GM12864 (cell line): ENCODE results near the gene MITF.
"Not testable (repeated sequence)": the region's sequence is repeated elsewhere in the genome, so short reads cannot be mapped to it uniquely, and the experiment has no call there.

Experiments used
- DNase-seq: peaks from one replicate; pipeline ENCODE4 v3.0.0-alpha.2; 2011; ENCODE audit warnings: low read depth
- H3K4me3 ChIP-seq: 2 replicates; pipeline ENCODE4 v1.5.1; 2011; ENCODE audit warnings: mild to moderate bottlenecking, low read depth, low read length, control low read depth
- TF ChIP-seq, protein P1 (sequence below): IDR thresholded peaks from 2 replicates; pipeline ENCODE4 v1.5.1; 2011; ENCODE audit warnings: low read depth, mild to moderate bottlenecking, moderate library complexity, low read length, control low read depth, inconsistent platforms; ENCODE audit errors: missing control alignments

MITF gene

DNA sequence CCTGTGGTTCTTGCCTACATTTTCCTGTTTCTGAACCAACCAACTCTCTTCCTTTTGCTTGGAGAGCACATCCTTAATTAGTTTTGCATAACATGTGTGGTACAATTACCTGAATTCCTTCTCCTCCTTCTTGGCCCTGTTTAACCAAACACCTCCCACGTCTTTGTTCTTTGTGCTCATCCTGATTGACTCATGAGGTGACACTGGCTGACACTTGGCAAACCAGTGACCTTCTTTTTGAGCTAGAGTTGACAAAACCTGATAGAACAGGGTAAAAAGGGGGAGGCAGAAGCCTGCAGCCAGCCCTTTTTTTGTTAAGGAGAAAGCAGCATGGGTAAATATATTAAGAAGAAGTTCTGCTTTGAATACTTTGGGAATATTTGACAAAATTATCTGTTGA is 161.1 kb downstream of the MITF start:
- TF ChIP-seq, protein P1, sequence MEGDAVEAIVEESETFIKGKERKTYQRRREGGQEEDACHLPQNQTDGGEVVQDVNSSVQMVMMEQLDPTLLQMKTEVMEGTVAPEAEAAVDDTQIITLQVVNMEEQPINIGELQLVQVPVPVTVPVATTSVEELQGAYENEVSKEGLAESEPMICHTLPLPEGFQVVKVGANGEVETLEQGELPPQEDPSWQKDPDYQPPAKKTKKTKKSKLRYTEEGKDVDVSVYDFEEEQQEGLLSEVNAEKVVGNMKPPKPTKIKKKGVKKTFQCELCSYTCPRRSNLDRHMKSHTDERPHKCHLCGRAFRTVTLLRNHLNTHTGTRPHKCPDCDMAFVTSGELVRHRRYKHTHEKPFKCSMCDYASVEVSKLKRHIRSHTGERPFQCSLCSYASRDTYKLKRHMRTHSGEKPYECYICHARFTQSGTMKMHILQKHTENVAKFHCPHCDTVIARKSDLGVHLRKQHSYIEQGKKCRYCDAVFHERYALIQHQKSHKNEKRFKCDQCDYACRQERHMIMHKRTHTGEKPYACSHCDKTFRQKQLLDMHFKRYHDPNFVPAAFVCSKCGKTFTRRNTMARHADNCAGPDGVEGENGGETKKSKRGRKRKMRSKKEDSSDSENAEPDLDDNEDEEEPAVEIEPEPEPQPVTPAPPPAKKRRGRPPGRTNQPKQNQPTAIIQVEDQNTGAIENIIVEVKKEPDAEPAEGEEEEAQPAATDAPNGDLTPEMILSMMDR = no peak
- H3K4me3 ChIP-seq = no peak overlapping the region
- DNase-seq = no peak

DNA sequence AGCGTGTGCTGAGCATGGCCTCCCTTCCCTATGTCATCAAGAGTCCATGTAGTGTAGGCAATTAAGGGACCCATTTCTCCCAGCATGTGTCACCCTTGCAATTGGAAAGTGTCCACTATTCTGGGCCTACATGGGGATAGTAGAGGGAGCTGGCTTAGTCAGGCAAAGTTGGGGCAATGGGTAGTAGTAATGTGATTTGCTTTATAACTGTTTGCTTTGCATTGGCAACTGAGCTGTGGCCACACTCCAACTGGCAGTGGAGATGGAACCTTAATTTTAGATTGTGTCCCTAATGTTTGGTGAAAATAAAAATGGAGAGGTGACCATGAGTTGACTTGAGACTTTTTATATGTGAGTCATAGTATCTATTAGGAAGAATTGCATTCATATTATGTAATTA is 162.5 kb downstream of the MITF start:
- DNase-seq = no peak
- TF ChIP-seq, protein P1 = no peak
- no peak overlapping the region for H3K4me3 ChIP-seq

- TF ChIP-seq, protein P1 = no peak
- no peak for DNase-seq
- no peak overlapping the region for H3K4me3 ChIP-seq
Measured at GRCh38 chr3:69902386-69902785, 163.1 kb downstream of the MITF start.

DNA sequence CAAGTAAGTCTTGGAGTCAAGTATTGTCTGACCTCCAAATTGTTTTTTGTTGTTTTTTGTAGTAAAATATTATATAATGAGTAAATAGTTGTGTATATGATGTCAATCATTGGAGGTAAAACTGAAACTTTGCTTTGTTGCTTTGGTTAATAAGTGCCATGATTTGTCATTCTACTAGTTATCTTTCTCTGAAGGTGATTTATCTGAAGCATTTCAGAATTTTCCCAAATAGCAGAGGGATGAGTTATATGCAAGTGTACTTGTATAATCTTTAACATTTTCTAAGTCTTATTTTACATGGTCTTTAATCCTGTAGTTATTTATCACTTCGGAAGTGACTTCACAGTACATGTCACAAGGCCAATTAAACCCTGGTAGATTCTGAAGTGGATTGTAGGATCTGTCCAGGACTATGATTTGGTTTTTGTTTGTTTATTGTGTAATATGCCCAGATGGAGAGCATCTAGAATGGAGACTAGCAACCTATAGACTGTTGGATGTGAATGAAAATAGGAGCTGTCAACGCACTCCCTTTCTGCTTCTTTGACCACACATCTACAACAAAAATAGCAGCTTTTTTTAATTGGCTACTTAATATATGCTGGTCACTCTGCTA is 167.2 kb downstream of the MITF start:
- H3K4me3 ChIP-seq = no peak overlapping the region
- no peak for DNase-seq
- TF ChIP-seq, protein P1 = no peak

DNA sequence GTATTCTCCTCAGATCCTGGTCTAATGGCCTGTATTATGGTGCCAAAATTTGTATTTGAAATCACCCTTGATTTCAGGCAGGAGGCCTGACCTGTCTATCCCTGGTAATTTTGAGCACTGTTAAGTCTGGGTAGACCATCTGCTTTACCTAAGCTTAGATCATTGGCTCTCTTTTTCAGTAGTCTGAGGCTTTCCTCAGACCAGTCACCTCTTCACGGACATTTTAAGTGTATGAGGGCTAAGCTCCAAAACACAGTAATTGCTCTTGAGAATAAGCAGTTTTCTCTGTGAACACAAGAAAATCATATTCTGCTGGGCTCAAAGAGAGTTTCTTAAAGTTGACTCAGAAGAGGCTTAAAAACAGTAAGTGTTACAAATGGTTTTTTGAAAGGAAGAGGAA is 168.3 kb downstream of the MITF start:
- TF ChIP-seq, protein P1 = no peak
- no peak overlapping the region for H3K4me3 ChIP-seq
- DNase-seq = no peak

- not testable (repeated sequence) for H3K4me3 ChIP-seq, DNase-seq
Measured at GRCh38 chr3:69909859-69910258, 170.6 kb downstream of the MITF start.

DNA sequence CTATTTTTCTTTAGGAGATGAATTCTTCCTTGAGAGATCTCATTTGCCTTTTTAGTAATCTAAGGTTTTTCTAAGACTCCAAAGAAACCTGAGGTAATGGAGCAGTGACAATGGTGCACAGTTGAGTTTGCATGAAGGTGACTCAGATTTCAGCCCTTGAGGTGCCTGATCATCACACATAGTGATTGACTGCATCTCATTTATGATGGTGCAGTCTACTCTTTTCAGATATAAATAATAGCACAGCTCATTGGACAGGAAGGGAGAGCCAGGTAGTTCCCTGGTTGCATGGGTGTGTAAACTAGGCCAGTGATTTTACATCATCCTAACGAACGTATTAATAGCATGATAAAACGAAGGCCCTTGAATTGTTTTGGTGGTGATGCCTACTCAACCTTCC is 174.2 kb downstream of the MITF start:
- TF ChIP-seq, protein P1 = no peak
- no peak for DNase-seq
- H3K4me3 ChIP-seq = no peak overlapping the region

GRCh38 chr3:69914395-69914794 is 175.1 kb downstream of the MITF start:
- no peak for DNase-seq
- TF ChIP-seq, protein P1 = no peak

More at GRCh38 chr3:69914395-69914794, 175.1 kb downstream of the MITF start:
- no peak overlapping the region for H3K4me3 ChIP-seq
